ENCODE results near the gene SPI1.

The SPI1 gene

GRCh38 chr11:47389577-47390421 lies 11.5 kb upstream of the SPI1 start (continued):
- TF ChIP-seq ISL1 (CRISPR knock-in tag; IDR thresholded peaks at IDR 0.05) (no peak), GLIS3 (CRISPR knock-in tag; IDR thresholded peaks at IDR 0.05) (no peak), ZC3H10 (CRISPR knock-in tag; IDR thresholded peaks at IDR 0.05) (no peak), PPARA (CRISPR knock-in tag; IDR thresholded peaks at IDR 0.05; ENCODE audit: borderline replicate concordance) (no peak), ARNTL (CRISPR knock-in tag; IDR thresholded peaks at IDR 0.05; ENCODE audit: borderline replicate concordance, low read depth) (no peak), ZNF565 (CRISPR knock-in tag; conservative IDR thresholded peaks at IDR 0.05; ENCODE audit: low read depth) (no peak)

GRCh38 chr11:47388697-47389576 lies 10.6 kb upstream of the SPI1 start:
- TF ChIP-seq ZNF70 (CRISPR knock-in tag; IDR thresholded peaks at IDR 0.05) (no peak), GLIS3 (CRISPR knock-in tag; IDR thresholded peaks at IDR 0.05) (no peak), ISL1 (CRISPR knock-in tag; IDR thresholded peaks at IDR 0.05) (no peak), SNAI2 (CRISPR knock-in tag; IDR thresholded peaks at IDR 0.05) (no peak), TCF4 (CRISPR knock-in tag; IDR thresholded peaks at IDR 0.05; ENCODE audit: borderline replicate concordance) (no peak), TOX (CRISPR knock-in tag; IDR thresholded peaks at IDR 0.05; ENCODE audit: borderline replicate concordance) (no peak), ZFP30 (CRISPR knock-in tag; IDR thresholded peaks at IDR 0.05) (no peak), PPARA (CRISPR knock-in tag; IDR thresholded peaks at IDR 0.05; ENCODE audit: borderline replicate concordance) (no peak), CSDC2 (CRISPR knock-in tag; IDR thresholded peaks at IDR 0.05) (no peak), ZNF8 (CRISPR knock-in tag; IDR thresholded peaks at IDR 0.05) (no peak), ZNF565 (CRISPR knock-in tag; conservative IDR thresholded peaks at IDR 0.05; ENCODE audit: low read depth) (no peak), ARNTL (CRISPR knock-in tag; IDR thresholded peaks at IDR 0.05; ENCODE audit: borderline replicate concordance, low read depth) (no peak), ZC3H10 (CRISPR knock-in tag; IDR thresholded peaks at IDR 0.05) (no peak), PATZ1 (CRISPR knock-in tag; IDR thresholded peaks at IDR 0.05; ENCODE audit: borderline replicate concordance) (no peak), CSRNP3 (CRISPR knock-in tag; IDR thresholded peaks at IDR 0.05) (no peak), RARB (CRISPR knock-in tag; IDR thresholded peaks at IDR 0.05) (no peak), OSR1 (CRISPR knock-in tag; IDR thresholded peaks at IDR 0.05) (no peak), BACH2 (CRISPR knock-in tag; IDR thresholded peaks at IDR 0.05; ENCODE audit: borderline replicate concordance) (no peak), TSHZ2 (CRISPR knock-in tag; IDR thresholded peaks at IDR 0.05) (no peak)
- no peak for ATAC-seq

GRCh38 chr11:47387944-47388696 lies 9.8 kb upstream of the SPI1 start:
- ATAC-seq, result no peak
- no peak for TF ChIP-seq POU6F1 (CRISPR knock-in tag; IDR thresholded peaks at IDR 0.05; ENCODE audit: borderline replicate concordance, low read depth)
- TF ChIP-seq CREB5 (CRISPR knock-in tag; IDR thresholded peaks at IDR 0.05; ENCODE audit: low read depth), result no peak
- TF ChIP-seq ZFP30 (CRISPR knock-in tag; IDR thresholded peaks at IDR 0.05), result no peak
- TF ChIP-seq GLIS3 (CRISPR knock-in tag; IDR thresholded peaks at IDR 0.05), result no peak
- TF ChIP-seq CSRNP3 (CRISPR knock-in tag; IDR thresholded peaks at IDR 0.05), result no peak
- TF ChIP-seq PATZ1 (CRISPR knock-in tag; IDR thresholded peaks at IDR 0.05; ENCODE audit: borderline replicate concordance), result no peak
- no peak for TF ChIP-seq RARB (CRISPR knock-in tag; IDR thresholded peaks at IDR 0.05)
- TF ChIP-seq SNAI2 (CRISPR knock-in tag; IDR thresholded peaks at IDR 0.05), result no peak

Measured in SK-N-SH treated with all-trans-retinoic acid at 6 μM for 48 hours (cell line).